ENCODE results near the gene SEMA7A.
A peak's percentile ranks its signal among the peaks of the same experiment; 100 is the strongest.
"Not testable (repeated sequence)": the region's sequence is repeated elsewhere in the genome, so short reads cannot be mapped to it uniquely, and the experiment has no call there.

The SEMA7A gene

GRCh38 chr15:74399511-74400312 lies 34.0 kb downstream of the SEMA7A start:
- DNase-seq: peak; percentile 44 to 63

GRCh38 chr15:74399100-74399499 lies 34.7 kb downstream of the SEMA7A start:
- DNase-seq: no peak

GRCh38 chr15:74398183-74398582 lies 35.6 kb downstream of the SEMA7A start:
- no peak for DNase-seq

- DNase-seq: no peak
Measured at GRCh38 chr15:74397239-74398068, 36.3 kb downstream of the SEMA7A start.

GRCh38 chr15:74396445-74397238 lies 37.1 kb downstream of the SEMA7A start:
- DNase-seq: peak; percentile 60 to 82

GRCh38 chr15:74396146-74396438 lies 37.7 kb downstream of the SEMA7A start:
- DNase-seq: no peak

GRCh38 chr15:74395319-74396145 lies 38.2 kb downstream of the SEMA7A start:
- no peak for DNase-seq

- no peak for DNase-seq
Measured at GRCh38 chr15:74394090-74394846, 39.5 kb downstream of the SEMA7A start.

- DNase-seq: no peak
Measured at GRCh38 chr15:74393423-74393822, 40.3 kb downstream of the SEMA7A start.

GRCh38 chr15:74392902-74393301 lies 40.9 kb downstream of the SEMA7A start:
- no peak for DNase-seq

- no peak for DNase-seq
Measured at GRCh38 chr15:74392451-74392830, 41.3 kb downstream of the SEMA7A start.

GRCh38 chr15:74391582-74392450 lies 41.9 kb downstream of the SEMA7A start:
- DNase-seq: no peak

GRCh38 chr15:74390647-74391288 lies 43.0 kb downstream of the SEMA7A start:
- DNase-seq: no peak

GRCh38 chr15:74390049-74390646 lies 43.6 kb downstream of the SEMA7A start:
- not testable (repeated sequence) for DNase-seq

- DNase-seq: no peak
Measured at GRCh38 chr15:74389241-74390048, 44.3 kb downstream of the SEMA7A start.

GRCh38 chr15:74388363-74388951 lies 45.3 kb downstream of the SEMA7A start:
- DNase-seq: no peak

- DNase-seq: no peak
Measured at GRCh38 chr15:74387621-74388362, 46.0 kb downstream of the SEMA7A start.

GRCh38 chr15:74387141-74387541 lies 46.6 kb downstream of the SEMA7A start:
- no peak for DNase-seq
